GM12892 (cell line): ENCODE measurements around the gene CLEC2B.
A peak's percentile ranks its signal among the peaks of the same experiment; 100 is the strongest.

Experiments used
- DNase-seq: peaks from one replicate; pipeline ENCODE4 v3.0.0; 2011; ENCODE audit not compliant: insufficient read length
- FAIRE-seq: peaks from 2 replicates; lab custom pipeline; 2011; peaks lifted over from hg19 to GRCh38; lab: Jason Lieb, UNC
- POLR2A ChIP-seq: IDR thresholded peaks from 2 replicates; pipeline ENCODE4 v1.6.1; 2011; ENCODE audit warnings: low read depth, low read length, control low read depth
- POLR2AphosphoS5 ChIP-seq: IDR thresholded peaks from 2 replicates; pipeline ENCODE4 v1.6.1; 2011; ENCODE audit warnings: low read depth, low read length, control low read depth
- TAF1 ChIP-seq: IDR thresholded peaks from 2 replicates; pipeline ENCODE4 v1.6.1; 2011; ENCODE audit warnings: low read depth, mild to moderate bottlenecking, control low read depth, low read length, borderline replicate concordance

Gene CLEC2B

DNA sequence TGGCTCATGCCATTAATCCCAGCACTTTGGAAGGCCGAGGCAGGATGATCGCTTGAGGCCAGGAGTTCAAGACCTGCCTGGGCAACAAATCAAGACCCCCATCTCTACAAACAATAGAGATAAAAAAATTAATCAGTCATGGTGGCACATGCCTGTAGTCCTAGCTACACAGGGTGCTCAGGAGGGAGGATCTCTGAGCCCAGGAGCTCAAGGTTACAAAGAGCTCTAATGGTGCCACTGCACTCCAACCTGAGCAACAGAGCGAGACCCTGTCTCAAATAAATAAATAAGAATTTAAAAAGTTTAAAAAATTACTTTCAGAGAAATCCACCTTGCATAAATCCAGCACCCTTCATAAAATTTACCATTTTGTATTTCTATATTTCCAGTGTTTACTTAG, 39.7 kb downstream of the CLEC2B start:
- TF ChIP-seq TAF1 (no peak), POLR2AphosphoS5 (no peak), POLR2A (no peak)
- FAIRE-seq (no peak), DNase-seq (no peak)

DNA sequence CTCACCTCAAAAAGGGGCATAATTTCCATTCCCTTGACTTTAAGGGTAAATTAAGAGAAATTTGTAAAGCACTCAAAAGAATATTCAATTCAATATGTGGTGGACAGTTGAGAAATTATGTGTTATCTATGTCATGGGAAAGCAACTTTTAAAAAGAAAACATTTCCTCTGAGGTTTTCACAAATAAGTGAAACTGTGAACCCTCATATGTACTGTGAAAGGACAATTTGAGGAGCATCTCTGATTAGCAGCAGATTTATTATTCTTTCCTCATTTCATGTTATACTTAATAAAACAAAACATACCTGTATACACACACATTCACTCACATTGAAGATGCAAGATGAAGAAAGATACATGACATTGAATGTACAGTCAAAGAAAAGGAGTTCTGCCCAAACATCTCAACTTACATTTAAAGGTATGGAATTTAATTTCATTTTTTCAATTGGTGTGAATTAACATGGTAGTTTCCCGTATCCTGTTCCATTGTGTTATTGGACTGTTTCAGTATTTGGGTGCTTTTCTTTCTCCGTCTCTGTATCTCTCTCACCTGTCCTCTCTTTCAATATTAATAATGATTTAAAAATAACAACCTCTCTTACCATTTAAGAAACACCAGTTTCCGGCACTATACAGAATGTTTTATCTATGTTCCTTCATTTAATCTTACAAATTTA, 41.8 kb downstream of the CLEC2B start, which contains the start of gene KLRF1:
TSS of gene KLRF1 (plus strand) at position 273 of the 680 bp plus-strand sequence. CDS start at position 337, 64 bp downstream.
- TF ChIP-seq TAF1 (no peak), POLR2A (no peak), POLR2AphosphoS5 (no peak)
- FAIRE-seq (peak; percentile 14), DNase-seq (no peak)

DNA sequence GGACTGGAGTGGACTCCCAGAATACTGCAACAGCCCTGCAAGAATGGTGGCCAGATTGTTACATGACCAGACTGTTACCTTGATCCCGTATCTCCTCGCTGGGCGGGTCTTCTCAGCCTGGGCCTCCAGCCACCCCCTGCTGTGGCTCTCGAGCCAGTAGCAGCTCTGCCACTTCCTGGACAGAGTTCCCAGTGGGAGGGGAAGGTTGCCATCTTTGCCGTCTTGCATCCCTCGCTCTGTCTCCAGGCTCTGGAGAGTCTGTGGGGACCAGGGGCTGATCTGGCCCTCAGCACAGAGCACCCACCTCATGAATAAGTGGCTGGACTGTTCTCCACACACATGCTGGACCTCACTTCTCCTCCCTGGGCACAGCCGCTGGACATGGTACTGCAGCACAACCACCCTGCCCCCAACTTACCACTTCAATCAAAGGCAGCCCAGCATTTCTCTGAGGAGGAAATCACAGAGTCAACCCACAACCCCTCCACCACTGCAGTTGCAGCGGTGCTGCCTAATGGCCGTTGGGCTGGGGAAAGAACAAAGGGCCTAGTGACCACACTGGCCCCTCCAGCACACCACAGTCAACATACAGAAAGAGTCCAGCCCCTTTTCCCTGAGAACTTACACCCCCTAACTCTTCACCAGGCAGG, 48.7 kb downstream of the CLEC2B start:
- DNase-seq (no peak), FAIRE-seq (no peak)
- no peak for TF ChIP-seq TAF1
- no peak for TF ChIP-seq POLR2A
- TF ChIP-seq POLR2AphosphoS5: no peak

DNA sequence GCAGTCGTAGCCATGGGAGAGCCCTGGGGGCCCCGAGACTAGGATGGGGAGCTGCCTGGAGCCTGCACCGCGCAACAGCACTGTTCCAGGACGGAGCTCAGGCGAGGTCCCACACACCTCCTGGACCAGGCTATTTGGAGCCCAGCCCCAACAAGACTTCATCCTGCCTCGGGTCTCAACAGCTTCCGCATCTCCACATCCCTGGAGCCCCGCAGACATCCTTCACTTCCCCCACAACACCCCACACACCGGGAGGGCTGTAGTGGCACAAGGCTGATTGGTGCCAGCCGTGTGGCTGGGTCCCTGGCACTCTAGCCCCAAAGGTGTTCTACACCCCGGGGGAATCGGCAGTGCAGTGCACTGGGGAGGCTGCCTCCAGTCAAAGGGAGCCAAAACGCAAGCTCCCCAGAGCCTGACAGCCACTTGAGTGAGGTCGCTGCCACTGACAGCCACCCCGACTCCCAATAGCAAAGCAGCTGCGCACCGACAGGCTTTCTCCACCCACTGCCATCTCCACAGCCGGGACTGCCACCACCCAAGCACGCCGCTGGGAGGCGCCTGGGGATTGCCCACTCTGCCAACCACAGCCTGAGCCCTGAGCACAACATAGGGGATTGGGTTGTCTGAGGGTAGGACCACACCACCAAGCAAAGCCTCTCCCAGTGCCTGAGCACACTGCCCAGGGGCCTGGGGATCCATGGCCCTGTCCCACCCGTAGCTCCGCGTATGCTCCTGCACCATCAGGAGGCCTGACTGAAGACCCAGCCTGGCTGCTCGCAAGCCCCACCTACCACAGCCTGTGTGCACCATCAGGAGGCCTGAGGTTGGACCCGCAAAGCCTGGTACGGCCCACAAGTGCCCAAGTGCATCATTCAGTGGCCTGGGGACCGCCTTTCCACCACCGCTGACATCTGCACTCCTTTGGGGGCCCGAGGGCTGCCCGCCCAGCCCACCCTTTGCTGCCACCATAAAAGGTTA, 55.0 kb downstream of the CLEC2B start:
- TF ChIP-seq POLR2AphosphoS5 (no peak), TAF1 (no peak), POLR2A (no peak)
- FAIRE-seq: peak; percentile 85
- DNase-seq: peak; percentile 82

DNA sequence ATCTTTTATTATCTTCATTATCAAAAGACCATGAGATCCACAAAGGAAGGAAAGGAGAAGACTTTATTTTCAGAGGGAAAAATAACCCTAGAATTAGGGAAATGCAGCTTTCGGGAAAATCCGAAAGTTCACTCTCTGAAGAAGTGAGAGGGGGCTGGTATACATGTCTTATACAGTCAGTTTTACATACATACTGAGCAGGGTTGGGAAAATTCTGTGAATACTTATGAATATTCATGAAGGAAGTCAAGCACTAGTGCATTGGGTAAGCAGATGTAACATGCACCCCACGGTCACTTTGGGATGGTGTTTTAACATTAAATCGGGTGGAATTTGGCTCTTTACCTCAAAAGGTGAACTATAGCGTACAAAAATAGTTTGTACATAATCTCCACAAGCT, 57.5 kb downstream of the CLEC2B start:
- TF ChIP-seq POLR2AphosphoS5: no peak
- no peak for TF ChIP-seq TAF1
- DNase-seq (no peak), FAIRE-seq (no peak)

DNA sequence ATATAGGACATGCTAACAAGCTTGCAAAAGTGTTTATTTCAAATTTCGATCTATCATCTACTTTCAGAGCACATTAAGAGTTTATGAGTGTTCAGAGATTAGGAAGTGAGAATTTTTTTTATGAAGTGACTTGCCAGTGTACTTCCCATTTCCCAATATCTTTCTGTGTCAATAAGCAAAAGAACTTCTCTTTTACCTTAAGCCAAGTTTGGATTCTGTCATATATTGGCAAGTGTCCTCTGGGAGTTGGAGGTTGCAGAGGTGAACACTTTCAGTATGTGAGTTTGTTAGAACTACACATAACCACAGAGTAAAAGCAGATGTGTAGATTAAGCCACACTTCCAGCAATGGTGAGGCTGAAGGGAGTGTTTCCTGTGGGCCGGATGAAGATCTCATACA, 58.5 kb downstream of the CLEC2B start:
- FAIRE-seq (peak; percentile 9), DNase-seq (no peak)
- TF ChIP-seq POLR2A (no peak), POLR2AphosphoS5 (no peak), TAF1 (no peak)

DNA sequence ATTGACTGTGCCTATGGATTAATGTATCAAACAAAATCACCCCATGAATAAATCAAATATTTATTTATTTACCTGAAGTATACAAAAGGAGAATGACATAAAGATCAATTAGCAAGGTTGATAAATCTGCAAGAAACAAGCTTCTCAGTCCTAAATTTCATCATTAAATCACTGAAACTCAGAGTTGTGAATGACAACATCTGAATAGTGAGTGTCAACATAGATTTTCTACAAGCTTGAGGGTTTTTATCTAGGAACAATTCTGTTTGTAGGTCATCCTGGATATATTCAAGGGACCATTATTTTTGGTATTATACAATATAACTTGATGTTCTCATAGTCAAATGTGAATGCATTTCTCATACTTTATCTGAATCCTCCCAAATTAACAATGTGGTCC, 59.3 kb downstream of the CLEC2B start:
- TF ChIP-seq POLR2A: no peak
- TF ChIP-seq POLR2AphosphoS5: no peak
- TF ChIP-seq TAF1: no peak
- DNase-seq: no peak
- no peak for FAIRE-seq

DNA sequence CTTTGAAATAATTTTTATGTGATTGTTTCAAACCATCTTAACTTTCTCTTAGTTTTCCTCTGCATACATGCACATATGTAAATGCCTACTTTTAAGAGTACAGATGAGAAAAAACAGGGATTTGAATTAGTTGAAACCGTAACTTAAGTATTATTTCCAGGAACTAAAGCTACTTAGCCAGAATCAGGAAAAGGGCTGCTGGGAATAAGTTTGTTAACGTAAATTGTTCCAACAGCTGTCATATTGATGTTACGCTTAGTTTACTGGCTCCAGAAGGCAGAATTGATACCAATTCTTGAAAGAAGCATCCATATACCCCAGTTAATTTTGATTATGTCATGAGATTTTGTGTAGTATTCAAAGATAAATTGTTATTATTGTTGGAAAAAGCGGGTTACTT, 59.8 kb downstream of the CLEC2B start:
- FAIRE-seq (no peak), DNase-seq (no peak)
- TF ChIP-seq POLR2AphosphoS5 (no peak), TAF1 (no peak), POLR2A (no peak)

DNA sequence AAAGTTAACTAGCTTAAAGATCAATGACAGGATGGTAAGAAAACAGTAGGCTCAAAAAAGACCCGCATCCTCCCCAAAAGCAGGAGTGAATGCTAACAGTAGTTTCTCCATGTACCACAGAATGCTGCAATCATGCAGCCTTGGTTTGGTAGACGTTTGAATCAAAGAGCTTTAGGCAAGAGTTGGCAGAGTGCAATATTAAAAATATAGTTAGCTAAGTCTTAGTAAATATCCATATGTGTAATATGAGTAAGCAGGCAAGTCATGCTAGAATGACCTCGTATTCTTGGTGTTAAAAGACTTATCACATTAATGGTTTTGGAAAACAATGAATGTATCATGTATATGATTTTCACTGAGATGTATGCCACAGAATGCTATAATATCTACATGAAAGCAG, 60.6 kb downstream of the CLEC2B start:
- TF ChIP-seq TAF1 (no peak), POLR2AphosphoS5 (no peak), POLR2A (no peak)
- DNase-seq (no peak), FAIRE-seq (no peak)

DNA sequence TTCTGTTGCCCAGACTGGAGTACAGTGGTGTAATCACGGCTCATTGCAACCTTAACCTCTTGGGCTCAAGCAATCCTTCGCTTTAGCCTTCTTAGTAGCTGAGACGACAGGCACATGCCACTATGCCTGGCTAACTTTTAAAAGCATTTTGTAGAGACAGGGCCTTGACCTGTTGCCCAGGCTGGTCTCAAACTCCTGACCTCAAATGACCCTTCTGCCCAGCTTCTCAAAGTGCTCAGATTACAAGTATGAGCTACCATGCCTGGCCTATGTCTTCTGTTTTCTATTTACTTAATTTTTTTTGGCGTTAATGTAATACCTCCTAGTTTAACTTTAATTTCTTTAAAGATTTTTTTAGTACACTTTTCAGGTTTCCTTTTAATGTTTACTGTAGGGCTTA, 62.4 kb downstream of the CLEC2B start:
- TF ChIP-seq POLR2AphosphoS5: no peak
- TF ChIP-seq TAF1: no peak
- no peak for TF ChIP-seq POLR2A
- no peak for DNase-seq
- FAIRE-seq: no peak

DNA sequence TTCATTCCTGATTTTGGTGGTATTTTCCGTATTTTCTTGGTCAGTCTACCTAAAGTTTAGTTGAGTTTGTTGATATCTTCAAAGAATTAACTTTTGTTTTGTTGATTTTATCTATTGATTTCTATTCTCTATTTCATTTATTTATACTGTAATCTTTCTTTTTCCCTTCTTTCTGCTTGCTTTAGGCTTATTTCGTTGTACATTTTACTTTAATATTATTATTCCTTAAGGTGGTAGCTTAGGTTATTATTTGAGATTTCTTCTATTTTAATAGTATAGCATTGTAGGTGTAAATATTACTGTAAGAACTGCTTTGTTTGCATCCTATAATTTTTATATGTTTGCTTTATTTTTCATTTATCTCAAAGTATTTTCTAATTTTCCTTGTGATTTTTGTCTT, 63.3 kb downstream of the CLEC2B start:
- TF ChIP-seq POLR2AphosphoS5 (no peak), POLR2A (no peak), TAF1 (no peak)
- DNase-seq: no peak
- no peak for FAIRE-seq
